ENCODE data around the gene RAB15. TPM values are rescaled to one million over a fixed set of nuclear protein-coding genes. Genes with fewer than 3 reads are reported as not detected.
A peak's percentile ranks its signal among the peaks of the same experiment; 100 is the strongest.

The RAB15 gene
- total and polyA plus RNA-seq, 7 donors: 3.1 to 61.9 (median 18.0) TPM

DNA sequence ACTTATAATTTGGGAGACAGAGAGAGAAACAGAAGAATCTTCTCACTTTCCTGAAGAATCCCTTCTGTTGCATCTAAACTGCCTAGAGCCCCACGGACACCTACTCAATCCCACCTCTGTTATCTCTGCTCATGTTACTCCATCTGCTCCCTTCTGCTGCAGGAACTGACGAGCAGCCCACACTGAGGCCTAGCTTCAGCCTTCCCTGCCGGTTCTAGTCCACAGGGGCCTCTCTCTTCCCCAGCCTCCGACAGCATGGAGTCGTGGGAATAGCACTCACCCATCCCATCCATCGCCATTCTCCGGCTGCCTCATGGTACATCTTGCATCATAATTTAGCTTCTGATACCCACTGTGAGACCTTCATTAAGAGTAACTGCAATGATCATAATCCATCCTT lies 4.0 kb downstream of the RAB15 start:
- DNase-seq (no peak), ATAC-seq (no peak)
- TF ChIP-seq, protein P1, sequence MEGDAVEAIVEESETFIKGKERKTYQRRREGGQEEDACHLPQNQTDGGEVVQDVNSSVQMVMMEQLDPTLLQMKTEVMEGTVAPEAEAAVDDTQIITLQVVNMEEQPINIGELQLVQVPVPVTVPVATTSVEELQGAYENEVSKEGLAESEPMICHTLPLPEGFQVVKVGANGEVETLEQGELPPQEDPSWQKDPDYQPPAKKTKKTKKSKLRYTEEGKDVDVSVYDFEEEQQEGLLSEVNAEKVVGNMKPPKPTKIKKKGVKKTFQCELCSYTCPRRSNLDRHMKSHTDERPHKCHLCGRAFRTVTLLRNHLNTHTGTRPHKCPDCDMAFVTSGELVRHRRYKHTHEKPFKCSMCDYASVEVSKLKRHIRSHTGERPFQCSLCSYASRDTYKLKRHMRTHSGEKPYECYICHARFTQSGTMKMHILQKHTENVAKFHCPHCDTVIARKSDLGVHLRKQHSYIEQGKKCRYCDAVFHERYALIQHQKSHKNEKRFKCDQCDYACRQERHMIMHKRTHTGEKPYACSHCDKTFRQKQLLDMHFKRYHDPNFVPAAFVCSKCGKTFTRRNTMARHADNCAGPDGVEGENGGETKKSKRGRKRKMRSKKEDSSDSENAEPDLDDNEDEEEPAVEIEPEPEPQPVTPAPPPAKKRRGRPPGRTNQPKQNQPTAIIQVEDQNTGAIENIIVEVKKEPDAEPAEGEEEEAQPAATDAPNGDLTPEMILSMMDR (IDR thresholded peaks at IDR 0.05): no peak
- no peaks in the 10 kb centered on the region for H3K9me3 ChIP-seq
- intact Hi-C loops (cut with DNase I): loop anchor here in 1 of 2 donors (5.0 kb wide), 1 partner anchor 41 kb away; no protein-coding TSS in a partner anchor
- WGBS, 3 donors: 86 to 89% (median 86%) methylated on average over 7 of the region's 7 CpGs
- no peaks in the 10 kb centered on the region for H3K36me3 ChIP-seq (ENCODE audit: insufficient read depth in 1 of 2, low read depth in 1 of 2)
- peaks cover 32% of the 10 kb centered on the region for H3K4me1 ChIP-seq
- H3K4me3 ChIP-seq: no peak overlapping the region
- H3K27me3 ChIP-seq (ENCODE audit: insufficient read depth in 3 of 3, low read length in 2 of 3): no peaks in the 10 kb centered on the region
- no peak overlapping the region for H3K27ac ChIP-seq

DNA sequence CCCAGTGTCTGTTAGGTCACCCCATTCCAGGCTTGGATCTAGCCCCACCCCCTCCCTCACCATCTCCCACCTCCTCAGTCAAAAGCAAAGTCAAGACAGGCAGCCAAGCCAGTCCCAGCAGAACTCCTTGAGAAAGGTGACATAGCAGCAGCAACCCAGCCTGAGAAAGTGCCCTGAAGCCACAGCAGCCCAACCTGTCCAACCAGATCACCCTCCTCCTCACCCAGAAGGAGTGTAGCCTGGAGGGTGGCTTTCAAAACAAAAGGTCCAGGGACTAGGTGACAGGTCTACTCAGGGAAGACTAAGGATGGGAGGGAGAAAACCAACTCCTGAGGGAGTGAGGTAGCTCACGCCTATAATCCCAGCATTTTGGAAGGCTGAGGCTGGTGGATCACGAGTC lies 5.2 kb downstream of the RAB15 start:
- H3K27me3 ChIP-seq (ENCODE audit: insufficient read depth in 3 of 3, low read length in 2 of 3): no peaks in the 10 kb centered on the region
- ATAC-seq (no peak), DNase-seq (no peak)
- H3K36me3 ChIP-seq (ENCODE audit: insufficient read depth in 1 of 2, low read depth in 1 of 2): no peaks in the 10 kb centered on the region
- 97 to 100% (median 100%) methylated on average over 2 of the region's 2 CpGs for WGBS, 3 donors
- no peak overlapping the region for H3K27ac ChIP-seq
- H3K4me1 ChIP-seq: peaks cover 32% of the 10 kb centered on the region
- intact Hi-C loops (cut with DNase I): loop anchor here in 1 of 2 donors (5.0 kb wide), 1 partner anchor 40 kb away; no protein-coding TSS in a partner anchor
- no peaks in the 10 kb centered on the region for H3K9me3 ChIP-seq
- TF ChIP-seq, protein P1 (IDR thresholded peaks at IDR 0.05): no peak
- no peak overlapping the region for H3K4me3 ChIP-seq

DNA sequence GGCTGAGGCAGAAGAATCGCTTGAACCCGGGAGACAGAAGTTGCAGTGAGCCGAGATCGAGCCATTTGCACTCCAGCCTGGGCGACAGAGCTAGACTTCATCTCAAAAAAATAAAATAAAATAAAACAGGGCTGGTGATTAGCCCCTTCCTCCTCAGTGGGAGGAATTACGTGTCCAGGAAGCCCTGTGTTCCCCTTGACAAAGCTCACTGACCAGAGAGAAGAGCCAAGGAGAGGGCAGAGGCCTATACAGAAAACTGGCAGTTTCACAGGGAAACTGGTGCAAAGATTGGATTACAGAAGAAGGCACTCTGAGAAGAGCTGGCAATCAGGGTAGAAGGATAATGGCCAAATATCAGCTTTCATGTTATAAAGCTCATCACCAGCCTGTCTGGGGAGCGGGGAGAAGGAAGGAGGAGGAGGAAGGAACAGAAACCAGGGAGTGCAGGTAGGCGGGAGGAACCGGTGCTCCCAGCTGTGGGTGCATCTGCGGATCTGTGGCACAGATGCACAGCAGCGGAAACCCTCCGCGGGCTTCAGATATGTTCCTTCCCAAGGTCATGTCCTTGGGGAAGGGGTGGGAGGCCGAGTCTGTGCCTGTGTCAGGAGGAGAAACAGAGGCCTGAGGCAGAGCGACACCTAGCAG lies 6.7 kb downstream of the RAB15 start:
- no peak for ATAC-seq

DNA sequence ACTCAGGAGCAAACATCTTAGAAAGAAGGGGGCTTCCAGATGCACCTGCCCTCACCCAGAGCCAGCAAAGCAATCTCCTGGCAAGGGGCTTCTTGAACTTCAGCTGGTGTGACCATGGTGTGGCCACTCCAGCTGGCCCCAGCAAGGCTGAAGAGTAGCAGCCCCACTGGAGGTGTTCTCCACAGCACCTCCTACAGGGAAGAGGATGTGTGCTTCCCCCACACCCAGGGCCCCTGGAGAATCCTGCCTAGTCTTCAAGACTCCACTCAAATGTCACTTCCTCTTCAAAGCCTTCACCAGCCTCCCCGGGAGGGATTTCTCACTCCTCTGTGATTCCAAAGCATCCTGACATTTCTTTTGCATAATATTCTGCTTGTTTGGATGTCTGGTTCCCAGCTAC lies 8.5 kb downstream of the RAB15 start:
- WGBS, 3 donors: 58 to 76% (median 67%) methylated on average over 1 of the region's 1 CpG
- Histone ChIP-seq H3K4me3 (no peak overlapping the region), H3K27ac (no peak overlapping the region), H3K4me1 (peaks cover 20% of the 10 kb centered on the region), H3K36me3 (ENCODE audit: insufficient read depth in 1 of 2, low read depth in 1 of 2) (no peaks in the 10 kb centered on the region), H3K9me3 (no peaks in the 10 kb centered on the region), H3K27me3 (ENCODE audit: insufficient read depth in 3 of 3, low read length in 2 of 3) (no peaks in the 10 kb centered on the region)
- intact Hi-C loops (cut with DNase I): no loop called here
- DNase-seq: no peak
- TF ChIP-seq, protein P1 (IDR thresholded peaks at IDR 0.05): no peak
- no peak for ATAC-seq

More for the DNA sequence above, 6.7 kb downstream of the RAB15 start:
- TF ChIP-seq, protein P1 (IDR thresholded peaks at IDR 0.05): no peak
- intact Hi-C loops (cut with DNase I): loop anchor here in 1 of 2 donors (5.0 kb wide), 1 partner anchor 38 kb away; no protein-coding TSS in a partner anchor
- Histone ChIP-seq H3K27me3 (ENCODE audit: insufficient read depth in 3 of 3, low read length in 2 of 3) (no peaks in the 10 kb centered on the region), H3K4me3 (no peak overlapping the region), H3K4me1 (peaks cover 36% of the 10 kb centered on the region), H3K36me3 (ENCODE audit: insufficient read depth in 1 of 2, low read depth in 1 of 2) (no peaks in the 10 kb centered on the region), H3K27ac (peak overlapping the region; percentile 16), H3K9me3 (no peaks in the 10 kb centered on the region)
- 60 to 81% (median 70%) methylated on average over 15 of the region's 15 CpGs for WGBS, 3 donors
- DNase-seq: no peak
